ENCODE results near the gene NCOA5.
A peak's percentile ranks its signal among the peaks of the same experiment; 100 is the strongest.

The NCOA5 gene

GRCh38 chr20:46011631-46012482 lies 77.9 kb downstream of the NCOA5 start:
- peak; percentile 64 for DNase-seq

Measured in NCI-H226 (cell line).